ENCODE results near the gene GPC3. TPM values are rescaled to one million over a fixed set of nuclear protein-coding genes. Genes with fewer than 3 reads are reported as not detected.
"Not testable (repeated sequence)": the region's sequence is repeated elsewhere in the genome, so short reads cannot be mapped to it uniquely, and the experiment has no call there.

Gene GPC3
- total and polyA plus RNA-seq, 7 donors: 0.43 to 2.3 (median 1.4) TPM

- Histone ChIP-seq H3K4me1 (peaks cover 4% of the 10 kb centered on the region), H3K27ac (no peak overlapping the region), H3K4me3 (no peak overlapping the region), H3K9me3 (no peaks in the 10 kb centered on the region), H3K27me3 (ENCODE audit: insufficient read depth in 3 of 3, low read length in 2 of 3) (no peaks in the 10 kb centered on the region), H3K36me3 (ENCODE audit: insufficient read depth in 1 of 2, low read depth in 1 of 2) (no peaks in the 10 kb centered on the region)
- intact Hi-C loops (cut with DNase I): no loop called here
- WGBS, 3 donors: 68 to 100% (median 96%) methylated on average over 1 of the region's 1 CpG
- ATAC-seq: no peak
- no peak for TF ChIP-seq CTCF (IDR thresholded peaks at IDR 0.05)
- no peak for DNase-seq
Measured at GRCh38 chrX:133633950-133634349, 351.4 kb downstream of the GPC3 start.

DNA sequence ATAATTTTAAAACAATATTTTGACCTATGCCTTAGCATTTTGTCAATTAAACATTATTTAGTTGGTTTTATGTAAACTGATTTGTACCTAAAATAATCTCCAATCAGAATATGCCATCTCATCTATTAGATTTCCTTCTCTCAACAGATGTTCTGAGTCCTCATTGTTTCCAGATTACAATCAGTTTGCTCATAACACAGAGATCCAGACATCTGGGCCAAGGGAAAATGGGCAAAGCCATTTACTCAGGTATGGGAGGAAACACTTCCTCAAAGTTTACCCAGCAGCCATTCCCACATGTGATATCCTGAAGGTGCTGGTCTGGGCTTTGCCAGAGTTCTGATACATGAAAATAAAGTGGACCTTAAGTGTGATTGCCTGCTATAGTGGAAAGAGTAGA is 352.2 kb downstream of the GPC3 start:
- ATAC-seq (no peak), DNase-seq (no peak)
- Histone ChIP-seq H3K27ac (no peak overlapping the region), H3K4me1 (peaks cover 4% of the 10 kb centered on the region), H3K4me3 (no peak overlapping the region), H3K27me3 (ENCODE audit: insufficient read depth in 3 of 3, low read length in 2 of 3) (no peaks in the 10 kb centered on the region), H3K9me3 (no peaks in the 10 kb centered on the region), H3K36me3 (ENCODE audit: insufficient read depth in 1 of 2, low read depth in 1 of 2) (no peaks in the 10 kb centered on the region)
- TF ChIP-seq CTCF (IDR thresholded peaks at IDR 0.05): no peak
- intact Hi-C loops (cut with DNase I): no loop called here

GRCh38 chrX:133630362-133630761 is 355.0 kb downstream of the GPC3 start:
- WGBS, 3 donors: 8 to 32% (median 13%) methylated on average over 4 of the region's 4 CpGs
- intact Hi-C loops (cut with DNase I): no loop called here
- no peaks in the 10 kb centered on the region for H3K27me3 ChIP-seq (ENCODE audit: insufficient read depth in 3 of 3, low read length in 2 of 3)
- no peak for TF ChIP-seq CTCF (IDR thresholded peaks at IDR 0.05)
- DNase-seq (no peak), ATAC-seq (peak; percentile 61 to 87 (median 82))
- H3K4me3 ChIP-seq: no peak overlapping the region
- H3K36me3 ChIP-seq (ENCODE audit: insufficient read depth in 1 of 2, low read depth in 1 of 2): no peaks in the 10 kb centered on the region
- peak overlapping the region; percentile 67 for H3K27ac ChIP-seq
- peaks cover 4% of the 10 kb centered on the region for H3K4me1 ChIP-seq
- no peaks in the 10 kb centered on the region for H3K9me3 ChIP-seq

DNA sequence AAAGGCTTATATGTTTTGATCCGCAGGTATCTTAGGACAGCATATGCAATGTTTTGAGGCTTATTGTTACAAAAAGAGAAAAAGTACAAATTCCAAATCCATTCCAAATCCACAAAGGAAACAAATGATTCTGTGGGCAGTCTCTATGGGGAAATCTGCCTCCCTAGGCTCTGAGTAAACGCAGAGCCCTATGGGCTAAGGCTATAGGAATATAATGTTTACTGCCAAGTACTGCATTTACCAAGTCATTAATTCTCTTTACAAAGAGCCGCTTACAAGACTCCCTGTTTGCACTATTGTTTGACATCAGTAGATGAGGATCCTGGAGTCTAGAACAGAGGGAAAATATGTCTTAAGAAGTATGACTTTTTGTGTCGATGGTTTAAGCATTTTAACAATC is 357.7 kb downstream of the GPC3 start:
- 83 to 91% (median 87%) methylated on average over 4 of the region's 4 CpGs for WGBS, 3 donors
- Histone ChIP-seq H3K27me3 (ENCODE audit: insufficient read depth in 3 of 3, low read length in 2 of 3) (no peaks in the 10 kb centered on the region), H3K9me3 (no peaks in the 10 kb centered on the region), H3K4me3 (no peak overlapping the region), H3K4me1 (peaks cover 4% of the 10 kb centered on the region), H3K27ac (no peak overlapping the region), H3K36me3 (ENCODE audit: insufficient read depth in 1 of 2, low read depth in 1 of 2) (no peaks in the 10 kb centered on the region)
- intact Hi-C loops (cut with DNase I): no loop called here
- DNase-seq (no peak), ATAC-seq (no peak)
- no peak for TF ChIP-seq CTCF (IDR thresholded peaks at IDR 0.05)

DNA sequence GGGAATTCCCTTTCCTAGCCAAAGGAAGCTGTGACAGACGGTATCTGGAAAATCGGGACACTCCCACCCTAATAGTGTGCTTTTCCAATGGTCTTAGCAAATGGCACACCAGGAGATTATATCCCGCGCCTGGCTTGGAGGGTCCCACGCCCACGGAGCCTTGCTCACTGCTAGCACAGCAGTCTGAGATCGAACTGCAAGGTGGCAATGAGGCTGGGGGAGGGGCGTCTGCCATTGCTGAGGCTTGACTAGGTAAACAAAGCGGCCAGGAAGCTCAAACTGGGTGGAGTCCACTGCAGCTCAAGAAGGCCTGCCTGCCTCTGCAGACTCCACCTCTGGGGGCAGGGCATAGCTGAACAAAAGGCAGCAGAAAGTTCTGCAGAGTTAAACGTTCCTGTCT is 364.0 kb downstream of the GPC3 start:
- H3K4me3 ChIP-seq; intact Hi-C loops (cut with DNase I); H3K27me3 ChIP-seq (ENCODE audit: insufficient read depth in 3 of 3, low read length in 2 of 3); H3K4me1 ChIP-seq; ATAC-seq; H3K36me3 ChIP-seq (ENCODE audit: insufficient read depth in 1 of 2, low read depth in 1 of 2); DNase-seq; H3K9me3 ChIP-seq; H3K27ac ChIP-seq: not testable (repeated sequence)
- WGBS, 3 donors: 92 to 97% (median 96%) methylated on average over 7 to 10 of the region's 10 CpGs
